ENCODE measurements around the gene ARHGAP42.

ARHGAP42 gene

GRCh38 chr11:101019870-101020269 lies 332.8 kb downstream of the ARHGAP42 start:
- TF ChIP-seq, protein P1, sequence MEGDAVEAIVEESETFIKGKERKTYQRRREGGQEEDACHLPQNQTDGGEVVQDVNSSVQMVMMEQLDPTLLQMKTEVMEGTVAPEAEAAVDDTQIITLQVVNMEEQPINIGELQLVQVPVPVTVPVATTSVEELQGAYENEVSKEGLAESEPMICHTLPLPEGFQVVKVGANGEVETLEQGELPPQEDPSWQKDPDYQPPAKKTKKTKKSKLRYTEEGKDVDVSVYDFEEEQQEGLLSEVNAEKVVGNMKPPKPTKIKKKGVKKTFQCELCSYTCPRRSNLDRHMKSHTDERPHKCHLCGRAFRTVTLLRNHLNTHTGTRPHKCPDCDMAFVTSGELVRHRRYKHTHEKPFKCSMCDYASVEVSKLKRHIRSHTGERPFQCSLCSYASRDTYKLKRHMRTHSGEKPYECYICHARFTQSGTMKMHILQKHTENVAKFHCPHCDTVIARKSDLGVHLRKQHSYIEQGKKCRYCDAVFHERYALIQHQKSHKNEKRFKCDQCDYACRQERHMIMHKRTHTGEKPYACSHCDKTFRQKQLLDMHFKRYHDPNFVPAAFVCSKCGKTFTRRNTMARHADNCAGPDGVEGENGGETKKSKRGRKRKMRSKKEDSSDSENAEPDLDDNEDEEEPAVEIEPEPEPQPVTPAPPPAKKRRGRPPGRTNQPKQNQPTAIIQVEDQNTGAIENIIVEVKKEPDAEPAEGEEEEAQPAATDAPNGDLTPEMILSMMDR (IDR thresholded peaks at IDR 0.05): no peak

DNA sequence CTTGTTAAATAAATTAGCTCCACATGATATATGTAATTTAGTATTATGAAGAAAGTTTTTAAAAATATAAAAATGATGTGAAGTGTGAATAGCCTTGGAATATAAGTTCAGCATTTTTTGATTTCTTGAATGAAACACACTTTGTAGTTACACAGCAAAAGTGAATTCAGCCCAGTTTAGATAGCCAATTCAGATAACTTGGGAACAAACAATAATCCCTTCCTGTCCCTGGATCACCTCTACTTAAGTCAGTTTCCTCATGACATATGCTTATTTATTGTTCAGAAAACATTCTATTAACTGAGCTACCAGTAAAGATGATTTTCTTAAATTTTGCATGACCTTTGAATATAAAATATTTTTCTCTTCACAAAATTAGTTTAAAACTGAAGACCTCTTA lies 335.2 kb downstream of the ARHGAP42 start:
- TF ChIP-seq, protein P1 (IDR thresholded peaks at IDR 0.05): no peak

GRCh38 chr11:101028644-101029043 lies 341.6 kb downstream of the ARHGAP42 start:
- TF ChIP-seq, protein P1 (IDR thresholded peaks at IDR 0.05): no peak

GRCh38 chr11:101030015-101030414 lies 342.9 kb downstream of the ARHGAP42 start:
- TF ChIP-seq, protein P1 (IDR thresholded peaks at IDR 0.05): no peak

DNA sequence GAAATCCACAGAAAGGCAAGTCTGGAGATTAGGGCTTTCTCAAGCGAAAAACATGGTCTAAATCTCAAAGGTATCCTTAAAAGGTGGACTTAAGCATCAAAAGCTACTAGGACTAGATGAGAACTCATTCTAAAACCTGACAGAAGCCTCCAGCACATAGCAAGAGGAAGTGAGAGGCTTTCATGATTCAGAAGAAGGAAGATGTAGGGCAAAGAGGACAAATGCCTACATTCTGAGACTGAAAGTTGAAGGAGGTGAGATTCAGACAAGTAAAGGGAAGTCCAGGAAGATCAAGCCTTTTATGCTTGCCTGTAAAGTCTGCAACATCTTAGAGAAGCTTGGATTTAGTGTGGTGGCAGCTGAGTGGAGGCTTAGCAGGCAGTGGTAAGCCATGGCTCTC lies 343.6 kb downstream of the ARHGAP42 start:
- TF ChIP-seq, protein P1 (IDR thresholded peaks at IDR 0.05): no peak

DNA sequence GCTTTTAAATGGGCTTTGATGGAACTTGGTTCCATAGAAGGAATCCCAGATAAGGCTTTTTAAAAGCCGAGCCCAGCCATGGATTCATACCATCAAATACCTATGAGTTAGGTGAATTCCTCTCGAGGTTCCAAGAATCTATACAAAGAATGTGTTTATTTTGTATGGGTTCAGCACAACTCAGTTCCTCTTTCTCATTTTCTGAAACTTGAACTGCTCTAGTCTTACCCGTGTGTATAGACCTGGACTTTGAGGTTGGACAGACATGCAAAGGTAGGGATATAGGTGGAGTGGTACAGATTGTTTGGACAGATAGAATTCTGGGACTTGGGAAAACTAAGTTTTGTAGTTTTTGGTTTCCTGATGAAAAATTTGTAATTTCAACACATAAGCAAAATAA lies 344.6 kb downstream of the ARHGAP42 start:
- TF ChIP-seq, protein P1 (IDR thresholded peaks at IDR 0.05): no peak

DNA sequence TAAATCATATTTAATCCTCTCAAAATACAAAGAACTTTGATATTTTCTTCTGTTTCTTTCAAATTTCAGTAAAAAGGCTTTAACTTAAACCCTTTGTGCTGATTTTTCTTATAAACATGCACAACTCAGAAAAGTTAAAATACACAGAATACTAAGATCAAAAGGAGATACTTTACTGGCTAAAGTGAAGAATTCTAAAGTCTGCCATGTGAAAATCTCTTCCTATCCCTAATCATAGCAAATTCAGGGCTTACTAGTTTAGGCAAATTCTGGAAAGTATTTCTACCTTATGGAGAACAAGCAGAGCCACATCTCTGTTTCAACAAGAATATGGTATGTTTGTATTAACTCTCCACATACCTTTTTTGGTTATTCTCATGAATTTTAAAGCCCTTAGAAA lies 345.9 kb downstream of the ARHGAP42 start:
- TF ChIP-seq, protein P1 (IDR thresholded peaks at IDR 0.05): no peak

DNA sequence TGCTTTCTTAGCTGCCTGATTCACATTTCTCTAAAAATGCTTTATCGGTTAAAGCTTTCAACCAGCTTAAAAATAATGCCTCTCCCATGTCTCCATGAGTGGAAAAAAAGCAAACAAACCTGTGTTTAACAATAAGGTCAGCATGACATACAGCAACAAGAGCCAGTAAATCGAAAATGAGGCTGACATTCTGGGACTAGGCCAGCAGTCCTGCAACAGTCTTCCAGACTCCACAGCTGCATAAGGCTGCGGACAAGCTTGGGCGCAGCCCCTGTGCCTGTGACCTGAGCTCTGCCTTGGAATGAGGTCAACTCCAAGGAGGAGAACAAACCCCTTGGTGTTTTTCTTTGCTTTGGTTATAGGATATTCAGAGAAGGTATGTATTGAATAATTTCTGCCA lies 347.0 kb downstream of the ARHGAP42 start:
- TF ChIP-seq, protein P1 (IDR thresholded peaks at IDR 0.05): no peak
